Keratinocyte (primary cell): ENCODE results near the gene UTS2. TPM values are rescaled to one million over a fixed set of nuclear protein-coding genes. Genes with fewer than 3 reads are reported as not detected.

Source experiments
- DNase-seq: peaks from one replicate; pipeline ENCODE4 v3.0.0-alpha.2; 2011; ENCODE audit warnings: low read depth, missing footprints, low spot score
- FAIRE-seq: peaks from 2 replicates; lab custom pipeline; 2011; peaks lifted over from hg19 to GRCh38; lab: Jason Lieb, UNC
- H2AFZ ChIP-seq: 2 replicates; pipeline ENCODE4 v1.6.0; 2012; ENCODE audit warnings: low read length, control low read depth, inconsistent platforms; ENCODE audit not compliant: control insufficient read depth
- H3K27ac ChIP-seq: 2 replicates; pipeline ENCODE4 v1.5.1; 2011; ENCODE audit warnings: low read length; ENCODE audit not compliant: control insufficient read depth, insufficient read depth
- H3K27me3 ChIP-seq: 3 replicates; pipeline ENCODE4 v1.6.0; 2011; ENCODE audit warnings: low read length; ENCODE audit not compliant: control insufficient read depth, insufficient read depth; ENCODE audit errors: extremely low read depth
- H3K36me3 ChIP-seq, 2 experiments: 2 replicates in 1 of 2; 3 replicates in 1 of 2; pipeline ENCODE4 v1.5.1; 2011; ENCODE audit warnings: low read length in 2 of 2, mild to moderate bottlenecking in 1 of 2; ENCODE audit not compliant: control insufficient read depth in 2 of 2, insufficient read depth in 2 of 2; ENCODE audit errors: extremely low read depth in 1 of 2
- H3K4me1 ChIP-seq: 3 replicates; pipeline ENCODE4 v1.5.1; 2011; ENCODE audit warnings: low read length; ENCODE audit not compliant: control insufficient read depth, insufficient read depth; ENCODE audit errors: extremely low read depth
- H3K4me2 ChIP-seq: 3 replicates; pipeline ENCODE4 v1.6.0; 2011; ENCODE audit warnings: low read depth, low read length; ENCODE audit not compliant: control insufficient read depth, insufficient read depth; ENCODE audit errors: extremely low read depth
- H3K4me3 ChIP-seq, 3 experiments: fragments of 200-600 bp in 1 of 3; sonication (generic) in 1 of 3; 2 replicates in 2 of 3; 3 replicates in 1 of 3; pipeline ENCODE4 v1.5.1; 2011 to 2016; ENCODE audit warnings: low read length in 3 of 3, mild to moderate bottlenecking in 3 of 3, control low read depth in 2 of 3, inconsistent platforms in 1 of 3, low read depth in 1 of 3, mixed read lengths in 1 of 3, mixed run types in 1 of 3, moderate library complexity in 1 of 3; ENCODE audit not compliant: control insufficient read depth in 2 of 3, insufficient read depth in 2 of 3; ENCODE audit errors: extremely low read depth in 1 of 3
- H3K79me2 ChIP-seq: 2 replicates; pipeline ENCODE4 v1.6.0; 2012; ENCODE audit warnings: low read length; ENCODE audit not compliant: control insufficient read depth, insufficient read depth
- H3K9ac ChIP-seq: 3 replicates; pipeline ENCODE4 v1.6.0; 2011; ENCODE audit warnings: low read length; ENCODE audit not compliant: control insufficient read depth, insufficient read depth; ENCODE audit errors: extremely low read depth
- H3K9me1 ChIP-seq: 3 replicates; pipeline ENCODE4 v1.6.0; 2011; ENCODE audit warnings: low read length; ENCODE audit not compliant: control insufficient read depth, insufficient read depth; ENCODE audit errors: extremely low read depth
- H3K9me3 ChIP-seq: 2 replicates; pipeline ENCODE4 v1.5.1; 2012; ENCODE audit warnings: low read depth, low read length; ENCODE audit not compliant: control insufficient read depth
- H4K20me1 ChIP-seq: 3 replicates; pipeline ENCODE4 v1.6.0; 2011; ENCODE audit warnings: low read length; ENCODE audit not compliant: control insufficient read depth, insufficient read depth; ENCODE audit errors: extremely low read depth
- EZH2 ChIP-seq: IDR thresholded peaks from one replicate; pipeline ENCODE4 v1.6.1; 2012; ENCODE audit warnings: inconsistent platforms, mild to moderate bottlenecking, low read length, moderate library complexity
- dilution Hi-C: fragments of 300-500 bp; cut with MboI; formaldehyde crosslinking; loops from one replicate; pipeline ENCODE4 v1.7.0; 2020; ENCODE audit warnings: low sequenced_read_pairs; ENCODE audit not compliant: extremely low pct_ligation_motif_present
- polyA plus RNA-seq, 5 experiments: library from polyadenylated mRNA; depleted of rRNA in 3 of 5; stranded (reverse) in 3 of 5; stranded (forward) in 1 of 5; unstranded in 1 of 5; fragments of >200 nt; gene quantifications; 1 replicate in 1 of 5; 2 replicates in 3 of 5; 3 replicates in 1 of 5; pipeline versions ENCODE4 v1.2.1 to v1.2.3, GENCODE V29; 2011 to 2012; ENCODE audit warnings: missing spikeins in 2 of 5, low read depth in 1 of 5, low replicate concordance in 1 of 5
- TF ChIP-seq, protein P1 (sequence below), 3 experiments: IDR thresholded peaks in 1 of 3; conservative IDR thresholded peaks in 1 of 3; optimal IDR thresholded peaks in 1 of 3; 2 replicates in 2 of 3; 3 replicates in 1 of 3; pipeline versions ENCODE3 to v1.5.1; 2011; ENCODE audit warnings: low read length in 3 of 3, mild to moderate bottlenecking in 3 of 3, moderate library complexity in 2 of 3, control low read depth in 1 of 3, inconsistent platforms in 1 of 3; ENCODE audit not compliant: insufficient read depth in 2 of 3; ENCODE audit errors: extremely low read depth in 1 of 3

The UTS2 gene
- polyA plus RNA-seq, 1 donor (not counting 4 experiments of a cell fraction or from before 2014, with no cell fraction given): not detected

DNA sequence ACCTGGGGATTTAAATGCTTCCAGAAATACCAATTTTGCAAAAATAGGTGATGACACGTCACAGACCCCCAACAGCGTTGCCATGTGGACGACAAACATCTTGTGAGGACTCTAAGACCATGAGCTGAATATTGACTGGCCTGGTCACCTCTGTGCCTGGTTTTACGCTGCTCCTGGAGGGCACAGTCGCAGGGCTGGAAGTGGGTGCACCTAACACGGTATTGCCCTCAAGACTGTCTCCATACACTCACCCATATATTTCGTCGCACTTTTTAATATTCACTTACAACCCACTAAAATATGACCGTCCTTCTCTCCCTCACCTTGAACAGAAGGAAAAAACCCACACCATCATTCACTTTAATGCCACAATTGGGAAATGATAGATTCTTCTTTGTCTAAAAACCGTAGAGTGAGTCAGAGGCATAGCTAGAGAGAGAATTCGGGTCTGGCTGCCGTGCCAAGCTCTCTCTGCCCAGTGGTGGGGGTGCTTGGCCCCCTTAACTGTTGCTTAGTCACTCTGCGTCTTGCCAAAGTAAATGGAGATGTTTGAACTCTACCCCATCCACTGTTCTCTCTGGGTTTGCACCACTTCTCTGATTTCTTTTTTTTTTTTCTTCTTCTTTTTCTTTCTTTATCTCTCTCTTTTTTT, 40.8 kb upstream of the UTS2 start:
- FAIRE-seq (no peak), DNase-seq (no peak)

DNA sequence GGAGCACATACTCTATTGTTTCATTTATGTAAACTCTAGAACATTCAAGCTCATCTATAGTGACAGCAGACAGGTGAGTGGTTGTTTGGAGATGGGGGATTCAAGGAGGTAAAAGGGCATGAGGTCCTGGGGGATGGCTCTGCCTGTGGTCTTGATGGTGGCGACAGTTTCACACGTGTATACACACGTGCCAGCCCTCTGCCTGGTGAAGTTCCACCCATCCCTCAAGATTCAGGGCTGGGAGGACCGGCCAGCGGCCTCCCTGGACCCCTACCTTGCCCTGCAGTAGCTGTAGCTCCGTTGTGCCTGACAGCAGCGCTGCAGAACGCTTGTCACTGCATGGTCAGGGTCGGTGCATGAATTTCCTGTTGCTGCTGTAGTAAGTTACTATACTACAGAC, 38.9 kb upstream of the UTS2 start:
- Histone ChIP-seq H3K36me3 (no peaks in the 10 kb centered on the region), H3K9ac (no peak overlapping the region), H3K27ac (no peak overlapping the region), H3K4me3 (no peak overlapping the region), H3K27me3 (peaks cover 4% of the 10 kb centered on the region), H3K79me2 (no peaks in the 10 kb centered on the region), H3K9me3 (no peaks in the 10 kb centered on the region), H4K20me1 (no peaks in the 10 kb centered on the region), H3K4me2 (no peak overlapping the region), H2AFZ (no peak overlapping the region), H3K9me1 (no peaks in the 10 kb centered on the region), H3K4me1 (no peaks in the 10 kb centered on the region)
- FAIRE-seq: no peak
- dilution Hi-C loops: no loop called here
- no peak for DNase-seq
- TF ChIP-seq EZH2: no peak
- TF ChIP-seq, protein P1, sequence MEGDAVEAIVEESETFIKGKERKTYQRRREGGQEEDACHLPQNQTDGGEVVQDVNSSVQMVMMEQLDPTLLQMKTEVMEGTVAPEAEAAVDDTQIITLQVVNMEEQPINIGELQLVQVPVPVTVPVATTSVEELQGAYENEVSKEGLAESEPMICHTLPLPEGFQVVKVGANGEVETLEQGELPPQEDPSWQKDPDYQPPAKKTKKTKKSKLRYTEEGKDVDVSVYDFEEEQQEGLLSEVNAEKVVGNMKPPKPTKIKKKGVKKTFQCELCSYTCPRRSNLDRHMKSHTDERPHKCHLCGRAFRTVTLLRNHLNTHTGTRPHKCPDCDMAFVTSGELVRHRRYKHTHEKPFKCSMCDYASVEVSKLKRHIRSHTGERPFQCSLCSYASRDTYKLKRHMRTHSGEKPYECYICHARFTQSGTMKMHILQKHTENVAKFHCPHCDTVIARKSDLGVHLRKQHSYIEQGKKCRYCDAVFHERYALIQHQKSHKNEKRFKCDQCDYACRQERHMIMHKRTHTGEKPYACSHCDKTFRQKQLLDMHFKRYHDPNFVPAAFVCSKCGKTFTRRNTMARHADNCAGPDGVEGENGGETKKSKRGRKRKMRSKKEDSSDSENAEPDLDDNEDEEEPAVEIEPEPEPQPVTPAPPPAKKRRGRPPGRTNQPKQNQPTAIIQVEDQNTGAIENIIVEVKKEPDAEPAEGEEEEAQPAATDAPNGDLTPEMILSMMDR (optimal IDR thresholded peaks at IDR 0.05 in 1 of 3, IDR thresholded peaks at IDR 0.05 in 1 of 3, conservative IDR thresholded peaks at IDR 0.05 in 1 of 3; ENCODE audit: extremely low read depth in 1 of 3, insufficient read depth in 2 of 3, low read length in 3 of 3): no peak

More for the DNA sequence above, 40.8 kb upstream of the UTS2 start:
- Histone ChIP-seq H3K4me1 (no peaks in the 10 kb centered on the region), H3K27me3 (peaks cover 2% of the 10 kb centered on the region), H3K9ac (no peak overlapping the region), H3K27ac (no peak overlapping the region), H3K36me3 (no peaks in the 10 kb centered on the region), H3K79me2 (no peaks in the 10 kb centered on the region), H3K9me3 (no peaks in the 10 kb centered on the region), H3K4me3 (no peak overlapping the region), H3K9me1 (no peaks in the 10 kb centered on the region), H3K4me2 (no peak overlapping the region), H2AFZ (no peak overlapping the region), H4K20me1 (no peaks in the 10 kb centered on the region)
- dilution Hi-C loops: no loop called here
- TF ChIP-seq, protein P1 (optimal IDR thresholded peaks at IDR 0.05 in 1 of 3, IDR thresholded peaks at IDR 0.05 in 1 of 3, conservative IDR thresholded peaks at IDR 0.05 in 1 of 3; ENCODE audit: extremely low read depth in 1 of 3, insufficient read depth in 2 of 3, low read length in 3 of 3): no peak
- no peak for TF ChIP-seq EZH2
